ENCODE results near the gene PRKG1. TPM values are rescaled to one million over a fixed set of nuclear protein-coding genes. Genes with fewer than 3 reads are reported as not detected.

PRKG1 gene
- total RNA-seq, 1 experiment from 2014 or later: 0.09 TPM

DNA sequence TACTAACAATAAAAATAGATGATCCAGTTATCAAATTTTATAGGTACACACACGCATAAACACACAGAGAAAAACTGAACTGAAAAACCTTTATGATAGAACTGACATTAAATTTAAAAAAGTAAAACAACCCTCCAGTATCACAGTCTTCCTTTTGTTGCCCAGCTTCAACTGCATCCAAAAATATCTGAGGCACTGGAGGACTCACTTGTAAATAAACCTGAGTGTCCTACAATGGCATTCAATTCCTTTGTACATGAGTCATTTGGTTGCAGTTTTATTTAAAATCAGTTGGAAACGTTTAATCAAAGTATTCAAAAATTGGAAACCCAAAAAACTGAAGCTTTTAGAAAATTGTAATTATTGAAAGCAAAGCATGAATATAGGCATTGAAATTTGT lies 890.3 kb downstream of the PRKG1 start:
- no peaks in the 10 kb centered on the region for H3K9me3 Mint-ChIP-seq (ENCODE audit: unreplicated experiment)
- Histone ChIP-seq H3K9me3 (no peaks in the 10 kb centered on the region), H3K4me3 (ENCODE audit: low read depth, low read length) (no peak overlapping the region), H3K4me1 (no peaks in the 10 kb centered on the region), H3K36me3 (ENCODE audit: control insufficient read depth, insufficient read depth, low read length) (no peaks in the 10 kb centered on the region), H3K27me3 (replicated peaks; ENCODE audit: control insufficient read depth, insufficient read depth, low read length) (peaks cover 2% of the 10 kb centered on the region)
- intact Hi-C loops (cut with micrococcal nuclease; ENCODE audit: unreplicated experiment): loop anchor here (5.0 kb wide), 2 partner anchors 72 to 962 kb away; no protein-coding TSS in a partner anchor
- H3K27ac Mint-ChIP-seq (ENCODE audit: unreplicated experiment): no peak overlapping the region
- H3K4me1 Mint-ChIP-seq (ENCODE audit: low read depth, unreplicated experiment): no peaks in the 10 kb centered on the region
- TF ChIP-seq, protein P1, sequence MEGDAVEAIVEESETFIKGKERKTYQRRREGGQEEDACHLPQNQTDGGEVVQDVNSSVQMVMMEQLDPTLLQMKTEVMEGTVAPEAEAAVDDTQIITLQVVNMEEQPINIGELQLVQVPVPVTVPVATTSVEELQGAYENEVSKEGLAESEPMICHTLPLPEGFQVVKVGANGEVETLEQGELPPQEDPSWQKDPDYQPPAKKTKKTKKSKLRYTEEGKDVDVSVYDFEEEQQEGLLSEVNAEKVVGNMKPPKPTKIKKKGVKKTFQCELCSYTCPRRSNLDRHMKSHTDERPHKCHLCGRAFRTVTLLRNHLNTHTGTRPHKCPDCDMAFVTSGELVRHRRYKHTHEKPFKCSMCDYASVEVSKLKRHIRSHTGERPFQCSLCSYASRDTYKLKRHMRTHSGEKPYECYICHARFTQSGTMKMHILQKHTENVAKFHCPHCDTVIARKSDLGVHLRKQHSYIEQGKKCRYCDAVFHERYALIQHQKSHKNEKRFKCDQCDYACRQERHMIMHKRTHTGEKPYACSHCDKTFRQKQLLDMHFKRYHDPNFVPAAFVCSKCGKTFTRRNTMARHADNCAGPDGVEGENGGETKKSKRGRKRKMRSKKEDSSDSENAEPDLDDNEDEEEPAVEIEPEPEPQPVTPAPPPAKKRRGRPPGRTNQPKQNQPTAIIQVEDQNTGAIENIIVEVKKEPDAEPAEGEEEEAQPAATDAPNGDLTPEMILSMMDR (IDR thresholded peaks at IDR 0.05; ENCODE audit: insufficient read depth in 1 of 2, low read depth in 1 of 2, low read length in 1 of 2, severe bottlenecking in 1 of 2, unreplicated experiment in 1 of 2): no peak
- no peak for DNase-seq
- H3K36me3 Mint-ChIP-seq (ENCODE audit: insufficient read depth, unreplicated experiment): no peaks in the 10 kb centered on the region
- BruUV-seq (replicated peaks): no TSS peak
- H3K27me3 Mint-ChIP-seq (ENCODE audit: insufficient read depth, unreplicated experiment): peaks cover 20% of the 10 kb centered on the region
- H3K4me3 Mint-ChIP-seq (ENCODE audit: unreplicated experiment): no peak overlapping the region
- POLR2A ChIA-PET: no interaction called here
- CTCF ChIA-PET: no interaction called here

DNA sequence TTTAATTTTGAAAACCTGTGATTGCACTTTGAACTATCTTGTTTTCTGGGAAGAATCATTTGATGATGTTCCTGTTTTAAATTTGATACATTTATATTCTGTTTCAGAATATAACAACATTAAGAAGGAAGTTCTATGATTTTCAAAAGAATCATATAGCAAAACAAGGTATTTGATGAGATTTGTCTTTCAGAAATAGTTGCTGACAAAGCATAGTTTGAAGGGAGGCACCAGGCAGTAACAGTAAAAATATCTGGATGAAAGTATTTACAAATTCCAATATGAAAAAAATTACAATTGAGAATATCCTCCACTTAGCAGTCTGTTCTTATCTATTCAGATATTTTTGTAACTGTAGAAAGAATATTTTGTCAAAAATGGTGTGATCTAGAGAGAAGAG lies 891.2 kb downstream of the PRKG1 start:
- no peak overlapping the region for H3K4me3 Mint-ChIP-seq (ENCODE audit: unreplicated experiment)
- H3K36me3 Mint-ChIP-seq (ENCODE audit: insufficient read depth, unreplicated experiment): no peaks in the 10 kb centered on the region
- ChIA-PET CTCF (no interaction called here), POLR2A (no interaction called here)
- BruUV-seq (replicated peaks): no TSS peak
- no peak overlapping the region for H3K27ac Mint-ChIP-seq (ENCODE audit: unreplicated experiment)
- no peaks in the 10 kb centered on the region for H3K9me3 Mint-ChIP-seq (ENCODE audit: unreplicated experiment)
- Histone ChIP-seq H3K9me3 (no peaks in the 10 kb centered on the region), H3K4me3 (ENCODE audit: low read depth, low read length) (no peak overlapping the region), H3K27me3 (replicated peaks; ENCODE audit: control insufficient read depth, insufficient read depth, low read length) (peaks cover 2% of the 10 kb centered on the region), H3K36me3 (ENCODE audit: control insufficient read depth, insufficient read depth, low read length) (no peaks in the 10 kb centered on the region), H3K4me1 (no peaks in the 10 kb centered on the region)
- H3K4me1 Mint-ChIP-seq (ENCODE audit: low read depth, unreplicated experiment): no peaks in the 10 kb centered on the region
- peaks cover 20% of the 10 kb centered on the region for H3K27me3 Mint-ChIP-seq (ENCODE audit: insufficient read depth, unreplicated experiment)
- DNase-seq: no peak
- TF ChIP-seq, protein P1 (IDR thresholded peaks at IDR 0.05; ENCODE audit: insufficient read depth in 1 of 2, low read depth in 1 of 2, low read length in 1 of 2, severe bottlenecking in 1 of 2, unreplicated experiment in 1 of 2): no peak
- intact Hi-C loops (cut with micrococcal nuclease; ENCODE audit: unreplicated experiment): no loop called here

DNA sequence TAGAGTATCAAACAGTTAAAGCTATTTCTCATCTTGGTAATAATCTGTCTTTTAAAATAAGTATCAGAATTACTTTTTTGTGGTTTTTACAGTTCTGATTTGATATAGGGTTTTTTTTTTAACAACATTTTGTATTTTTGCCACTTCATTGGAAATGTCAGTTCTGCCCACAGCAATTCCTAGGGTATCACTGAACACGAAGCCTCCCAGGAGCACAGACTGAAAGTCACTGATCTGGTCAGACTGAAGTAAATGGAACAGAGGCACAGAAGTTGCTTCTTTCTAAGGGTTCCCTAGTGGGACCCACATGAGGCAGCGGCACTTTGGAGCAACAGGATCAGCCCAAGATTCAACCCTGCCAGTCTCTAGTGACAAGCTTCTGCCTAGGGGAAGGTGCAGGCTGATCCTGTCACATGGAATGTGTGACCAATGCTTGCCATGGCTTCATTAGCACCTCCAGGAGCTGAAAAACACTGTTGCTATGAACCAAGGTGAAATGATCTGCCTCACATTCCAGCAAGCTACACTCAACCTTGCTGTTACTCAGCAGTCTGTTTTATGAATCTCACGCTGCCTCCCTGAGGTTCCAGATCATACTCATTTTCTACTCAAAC lies 898.6 kb downstream of the PRKG1 start:
- ChIA-PET POLR2A (no interaction called here), CTCF (no interaction called here)
- Histone ChIP-seq H3K9me3 (no peaks in the 10 kb centered on the region), H3K36me3 (ENCODE audit: control insufficient read depth, insufficient read depth, low read length) (no peaks in the 10 kb centered on the region), H3K4me1 (no peaks in the 10 kb centered on the region), H3K4me3 (ENCODE audit: low read depth, low read length) (no peak overlapping the region), H3K27me3 (replicated peaks; ENCODE audit: control insufficient read depth, insufficient read depth, low read length) (no peaks in the 10 kb centered on the region)
- Mint-ChIP-seq H3K4me3 (ENCODE audit: unreplicated experiment) (no peak overlapping the region), H3K4me1 (ENCODE audit: low read depth, unreplicated experiment) (no peaks in the 10 kb centered on the region), H3K27ac (ENCODE audit: unreplicated experiment) (no peak overlapping the region), H3K9me3 (ENCODE audit: unreplicated experiment) (no peaks in the 10 kb centered on the region), H3K27me3 (ENCODE audit: insufficient read depth, unreplicated experiment) (peaks cover 8% of the 10 kb centered on the region), H3K36me3 (ENCODE audit: insufficient read depth, unreplicated experiment) (no peaks in the 10 kb centered on the region)
- TF ChIP-seq, protein P1 (IDR thresholded peaks at IDR 0.05; ENCODE audit: insufficient read depth in 1 of 2, low read depth in 1 of 2, low read length in 1 of 2, severe bottlenecking in 1 of 2, unreplicated experiment in 1 of 2): no peak
- intact Hi-C loops (cut with micrococcal nuclease; ENCODE audit: unreplicated experiment): no loop called here
- no peak for DNase-seq
- BruUV-seq (replicated peaks): no TSS peak

All from Caco-2 (cell line).